ENCODE data around the gene XDH.

Gene XDH

GRCh38 chr2:31397094-31397493, 17.4 kb downstream of the XDH start:
- Histone ChIP-seq H3K79me2 (ENCODE audit: insufficient read depth, low read length) (no peaks in the 10 kb centered on the region), H3K4me3 (ENCODE audit: low read depth, low read length, poor library complexity, severe bottlenecking) (no peak overlapping the region), H2AFZ (ENCODE audit: low read length) (no peak overlapping the region), H4K20me1 (ENCODE audit: insufficient read depth, low read length) (no peaks in the 10 kb centered on the region), H3K9me3 (ENCODE audit: low read length) (no peaks in the 10 kb centered on the region), H3K9me2 (ENCODE audit: low read depth, low read length) (no peaks in the 10 kb centered on the region), H3K27me3 (ENCODE audit: insufficient read depth, low read length) (no peaks in the 10 kb centered on the region), H3K9ac (ENCODE audit: low read length) (no peak overlapping the region), H3F3A (ENCODE audit: insufficient read depth, low read length) (no peaks in the 10 kb centered on the region), H3K4me2 (ENCODE audit: low read length) (no peak overlapping the region), H3K4me1 (ENCODE audit: insufficient read depth, low read length, severe bottlenecking) (no peaks in the 10 kb centered on the region), H3K36me3 (ENCODE audit: insufficient read depth, low read length) (no peaks in the 10 kb centered on the region), H3K27ac (ENCODE audit: low read depth, low read length, poor library complexity, severe bottlenecking) (no peak overlapping the region)
- TF ChIP-seq EZH2 (IDR thresholded peaks at IDR 0.05; ENCODE audit: borderline replicate concordance, low read length), result no peak
- TF ChIP-seq, protein P1, sequence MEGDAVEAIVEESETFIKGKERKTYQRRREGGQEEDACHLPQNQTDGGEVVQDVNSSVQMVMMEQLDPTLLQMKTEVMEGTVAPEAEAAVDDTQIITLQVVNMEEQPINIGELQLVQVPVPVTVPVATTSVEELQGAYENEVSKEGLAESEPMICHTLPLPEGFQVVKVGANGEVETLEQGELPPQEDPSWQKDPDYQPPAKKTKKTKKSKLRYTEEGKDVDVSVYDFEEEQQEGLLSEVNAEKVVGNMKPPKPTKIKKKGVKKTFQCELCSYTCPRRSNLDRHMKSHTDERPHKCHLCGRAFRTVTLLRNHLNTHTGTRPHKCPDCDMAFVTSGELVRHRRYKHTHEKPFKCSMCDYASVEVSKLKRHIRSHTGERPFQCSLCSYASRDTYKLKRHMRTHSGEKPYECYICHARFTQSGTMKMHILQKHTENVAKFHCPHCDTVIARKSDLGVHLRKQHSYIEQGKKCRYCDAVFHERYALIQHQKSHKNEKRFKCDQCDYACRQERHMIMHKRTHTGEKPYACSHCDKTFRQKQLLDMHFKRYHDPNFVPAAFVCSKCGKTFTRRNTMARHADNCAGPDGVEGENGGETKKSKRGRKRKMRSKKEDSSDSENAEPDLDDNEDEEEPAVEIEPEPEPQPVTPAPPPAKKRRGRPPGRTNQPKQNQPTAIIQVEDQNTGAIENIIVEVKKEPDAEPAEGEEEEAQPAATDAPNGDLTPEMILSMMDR (IDR thresholded peaks at IDR 0.05; ENCODE audit: low read length), result no peak

GRCh38 chr2:31390324-31390723, 24.2 kb downstream of the XDH start:
- Histone ChIP-seq H3K9me2 (ENCODE audit: low read depth, low read length) (no peaks in the 10 kb centered on the region), H3K27me3 (ENCODE audit: insufficient read depth, low read length) (no peaks in the 10 kb centered on the region), H3K36me3 (ENCODE audit: insufficient read depth, low read length) (no peaks in the 10 kb centered on the region), H3K4me2 (ENCODE audit: low read length) (no peak overlapping the region), H3K79me2 (ENCODE audit: insufficient read depth, low read length) (no peaks in the 10 kb centered on the region), H3K9me3 (ENCODE audit: low read length) (no peaks in the 10 kb centered on the region), H3K27ac (ENCODE audit: low read depth, low read length, poor library complexity, severe bottlenecking) (no peak overlapping the region), H3K4me3 (ENCODE audit: low read depth, low read length, poor library complexity, severe bottlenecking) (no peak overlapping the region), H3F3A (ENCODE audit: insufficient read depth, low read length) (no peaks in the 10 kb centered on the region), H2AFZ (ENCODE audit: low read length) (no peak overlapping the region), H4K20me1 (ENCODE audit: insufficient read depth, low read length) (no peaks in the 10 kb centered on the region), H3K4me1 (ENCODE audit: insufficient read depth, low read length, severe bottlenecking) (no peaks in the 10 kb centered on the region), H3K9ac (ENCODE audit: low read length) (no peak overlapping the region)
- TF ChIP-seq EZH2 (IDR thresholded peaks at IDR 0.05; ENCODE audit: borderline replicate concordance, low read length), result no peak
- TF ChIP-seq, protein P1 (IDR thresholded peaks at IDR 0.05; ENCODE audit: low read length), result no peak

GRCh38 chr2:31388736-31389135, 25.8 kb downstream of the XDH start:
- Histone ChIP-seq H3K9me2 (ENCODE audit: low read depth, low read length) (no peaks in the 10 kb centered on the region), H3K36me3 (ENCODE audit: insufficient read depth, low read length) (no peaks in the 10 kb centered on the region), H3K4me1 (ENCODE audit: insufficient read depth, low read length, severe bottlenecking) (no peaks in the 10 kb centered on the region), H3K4me3 (ENCODE audit: low read depth, low read length, poor library complexity, severe bottlenecking) (no peak overlapping the region), H4K20me1 (ENCODE audit: insufficient read depth, low read length) (no peaks in the 10 kb centered on the region), H3K27ac (ENCODE audit: low read depth, low read length, poor library complexity, severe bottlenecking) (no peak overlapping the region), H3F3A (ENCODE audit: insufficient read depth, low read length) (no peaks in the 10 kb centered on the region), H3K4me2 (ENCODE audit: low read length) (no peak overlapping the region), H3K9me3 (ENCODE audit: low read length) (no peaks in the 10 kb centered on the region), H3K79me2 (ENCODE audit: insufficient read depth, low read length) (no peaks in the 10 kb centered on the region), H3K27me3 (ENCODE audit: insufficient read depth, low read length) (no peaks in the 10 kb centered on the region), H2AFZ (ENCODE audit: low read length) (no peak overlapping the region), H3K9ac (ENCODE audit: low read length) (no peak overlapping the region)
- TF ChIP-seq, protein P1 (IDR thresholded peaks at IDR 0.05; ENCODE audit: low read length), result no peak
- no peak for TF ChIP-seq EZH2 (IDR thresholded peaks at IDR 0.05; ENCODE audit: borderline replicate concordance, low read length)
